ENCODE measurements around the gene PPIF.

DNA sequence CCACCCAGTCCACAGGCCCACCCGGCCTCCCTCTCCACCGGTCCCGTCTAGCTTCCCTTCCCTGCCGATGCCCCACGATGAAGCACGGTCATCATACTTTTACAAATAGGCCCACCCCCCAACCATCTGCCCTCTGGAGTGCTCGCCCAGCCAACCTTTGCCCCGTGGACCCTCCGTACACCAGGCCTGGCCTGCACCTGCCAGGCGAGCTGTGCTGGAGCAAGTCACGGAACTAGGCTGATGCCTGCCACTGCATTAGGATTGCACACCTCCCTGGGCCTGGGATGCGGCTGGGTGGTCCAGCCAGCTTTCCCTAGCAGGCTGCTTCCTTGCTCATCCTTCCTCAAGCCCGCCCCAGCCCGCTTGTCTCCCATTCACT is 44.7 kb downstream of the PPIF start:
- TF ChIP-seq EZH2phosphoT487 (IDR thresholded peaks at IDR 0.05; ENCODE audit: borderline replicate concordance, low read length) (no peak), CTCF (IDR thresholded peaks at IDR 0.05; ENCODE audit: low read depth, low read length, poor library complexity, severe bottlenecking) (no peak)
